ENCODE data around the gene ZNF629. TPM values are rescaled to one million over a fixed set of nuclear protein-coding genes. Genes with fewer than 3 reads are reported as not detected.

ZNF629 gene
- total and polyA plus RNA-seq, 2 of the 4 experiments (the other 2 are of a cell fraction), result 7.3 to 9.1 TPM

DNA sequence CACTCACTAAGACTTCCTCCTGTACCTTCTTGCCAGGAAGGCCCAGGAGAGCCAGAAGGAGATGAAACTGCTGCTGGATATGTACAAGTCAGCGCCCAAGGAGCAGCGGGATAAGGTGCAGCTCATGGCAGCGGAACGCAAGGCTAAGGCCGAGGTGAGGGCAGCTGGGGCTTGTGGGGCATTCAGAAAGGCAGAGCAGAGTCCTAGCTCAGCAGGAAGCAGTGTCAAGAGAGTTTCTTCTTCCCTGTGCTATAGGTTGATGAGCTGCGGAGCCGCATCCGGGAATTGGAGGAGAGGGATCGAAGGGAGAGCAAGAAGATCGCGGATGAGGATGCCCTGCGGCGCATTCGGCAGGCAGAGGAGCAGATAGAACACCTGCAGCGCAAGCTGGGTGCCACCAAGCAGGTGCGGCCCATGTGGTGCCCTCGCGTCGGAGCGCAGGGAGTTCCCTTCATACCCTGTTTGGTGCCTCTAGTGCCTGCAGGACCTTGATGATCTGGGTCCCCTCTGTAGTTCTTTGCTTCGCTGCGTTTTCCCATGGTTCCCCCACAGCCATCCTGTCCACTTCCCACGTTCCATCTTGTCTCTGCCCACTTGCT, 18.3 kb downstream of the ZNF629 start:
- Histone ChIP-seq H2BK20ac (ENCODE audit: low read depth, low read length) (no peak overlapping the region), H4K91ac (ENCODE audit: insufficient read depth, low read depth, low read length) (no peak overlapping the region), H2AK9ac (replicated peaks; ENCODE audit: low read depth, low read length, poor library complexity) (no peak overlapping the region), H3K79me1 (ENCODE audit: low read depth in 1 of 2, low read length in 2 of 2) (peaks cover 14 to 67% of the 10 kb centered on the region in 2 experiments; a peak in 3 of 4 replicates), H2BK120ac (ENCODE audit: low read depth, low read length) (no peak overlapping the region), H4K8ac (ENCODE audit: low read depth in 2 of 2, low read length in 2 of 2) (no peak overlapping the region), H2BK15ac (ENCODE audit: low read depth, low read length) (no peak overlapping the region), H3K4ac (ENCODE audit: low read depth, low read length) (no peak overlapping the region), H3K9me1 (ENCODE audit: insufficient read depth, low read length) (no peaks in the 10 kb centered on the region), H3K4me3 (ENCODE audit: insufficient read depth, low read depth, low read length) (no peak overlapping the region), H3K36me3 (ENCODE audit: control insufficient read depth, insufficient read depth, low read length) (peaks cover 76% of the 10 kb centered on the region), H2AK5ac (ENCODE audit: low read depth, low read length) (no peak overlapping the region), H3K56ac (ENCODE audit: extremely low read depth, insufficient read depth, low read length) (no peak overlapping the region), H3K9ac (ENCODE audit: low read depth, low read length) (no peak overlapping the region), H3K27me3 (ENCODE audit: control insufficient read depth, insufficient read depth, low read length) (no peaks in the 10 kb centered on the region), H2AFZ (replicated peaks; ENCODE audit: low read length, poor library complexity) (no peak overlapping the region), H3K23ac (ENCODE audit: low read depth, low read length) (no peak overlapping the region), H4K20me1 (ENCODE audit: insufficient read depth, low read length) (peaks cover 10% of the 10 kb centered on the region), H3K18ac (ENCODE audit: low read depth, low read length) (no peak overlapping the region), H3K4me2 (ENCODE audit: low read depth, low read length) (no peak overlapping the region), H2BK5ac (ENCODE audit: low read depth, low read length, poor library complexity, severe bottlenecking) (no peak overlapping the region), H4K5ac (ENCODE audit: low read depth, low read length) (no peak overlapping the region), H3K9me3 (ENCODE audit: control insufficient read depth, insufficient read depth, low read length) (no peaks in the 10 kb centered on the region), H3K14ac (replicated peaks; ENCODE audit: low read depth, low read length) (no peak overlapping the region), H3K4me1 (ENCODE audit: control insufficient read depth, insufficient read depth, low read length) (no peaks in the 10 kb centered on the region), H3K27ac (ENCODE audit: insufficient read depth, low read length) (no peak overlapping the region)
- CTCF ChIA-PET, result no interaction called here
- POLR2A ChIA-PET (ENCODE audit: unreplicated experiment), result no interaction called here
- 94% methylated on average over 18 of the region's 23 CpGs; no CpG with 5 or more reads in 1 of the 2 experiments for WGBS, 2 experiments (ENCODE audit: extremely low coverage in 2 of 2, insufficient read length in 1 of 2)
- BruUV-seq (replicated peaks), result no TSS peak
- DNase-seq (no peak), ATAC-seq (ENCODE audit: low read depth) (no peak)
- dilution Hi-C loops (cut with HindIII; ENCODE audit: low sequenced_read_pairs, unreplicated experiment), result no loop called here
- TF ChIP-seq, protein P1, sequence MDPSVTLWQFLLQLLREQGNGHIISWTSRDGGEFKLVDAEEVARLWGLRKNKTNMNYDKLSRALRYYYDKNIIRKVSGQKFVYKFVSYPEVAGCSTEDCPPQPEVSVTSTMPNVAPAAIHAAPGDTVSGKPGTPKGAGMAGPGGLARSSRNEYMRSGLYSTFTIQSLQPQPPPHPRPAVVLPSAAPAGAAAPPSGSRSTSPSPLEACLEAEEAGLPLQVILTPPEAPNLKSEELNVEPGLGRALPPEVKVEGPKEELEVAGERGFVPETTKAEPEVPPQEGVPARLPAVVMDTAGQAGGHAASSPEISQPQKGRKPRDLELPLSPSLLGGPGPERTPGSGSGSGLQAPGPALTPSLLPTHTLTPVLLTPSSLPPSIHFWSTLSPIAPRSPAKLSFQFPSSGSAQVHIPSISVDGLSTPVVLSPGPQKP (IDR thresholded peaks at IDR 0.05; ENCODE audit: borderline replicate concordance, low read depth, low read length), result no peak
- TF ChIP-seq RFX5 (IDR thresholded peaks at IDR 0.05; ENCODE audit: low read depth, low read length), result no peak
- no peak for TF ChIP-seq BHLHE40 (IDR thresholded peaks at IDR 0.05; ENCODE audit: low read depth, low read length)
- no peak for TF ChIP-seq SMC3 (IDR thresholded peaks at IDR 0.05; ENCODE audit: low read depth, low read length)
- TF ChIP-seq MAFK (IDR thresholded peaks at IDR 0.05; ENCODE audit: low read depth, low read length), result no peak
- TF ChIP-seq FOS (IDR thresholded peaks at IDR 0.05; ENCODE audit: low read depth, low read length), result no peak
- no peak for TF ChIP-seq CEBPB (IDR thresholded peaks at IDR 0.05; ENCODE audit: low read depth, low read length)
- TF ChIP-seq CTCF (conservative IDR thresholded peaks at IDR 0.05; ENCODE audit: low read depth, low read length), result no peak
- TF ChIP-seq POLR2A (IDR thresholded peaks at IDR 0.05; ENCODE audit: low read depth, low read length), result no peak
- TF ChIP-seq RCOR1 (IDR thresholded peaks at IDR 0.05; ENCODE audit: insufficient replicate concordance, low read length), result no peak
- TF ChIP-seq NFE2L2 (IDR thresholded peaks at IDR 0.05; ENCODE audit: low read depth, low read length), result no peak
- TF ChIP-seq, protein P2, sequence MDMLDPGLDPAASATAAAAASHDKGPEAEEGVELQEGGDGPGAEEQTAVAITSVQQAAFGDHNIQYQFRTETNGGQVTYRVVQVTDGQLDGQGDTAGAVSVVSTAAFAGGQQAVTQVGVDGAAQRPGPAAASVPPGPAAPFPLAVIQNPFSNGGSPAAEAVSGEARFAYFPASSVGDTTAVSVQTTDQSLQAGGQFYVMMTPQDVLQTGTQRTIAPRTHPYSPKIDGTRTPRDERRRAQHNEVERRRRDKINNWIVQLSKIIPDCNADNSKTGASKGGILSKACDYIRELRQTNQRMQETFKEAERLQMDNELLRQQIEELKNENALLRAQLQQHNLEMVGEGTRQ (IDR thresholded peaks at IDR 0.05; ENCODE audit: low read depth, low read length), result no peak
- TF ChIP-seq MAZ (IDR thresholded peaks at IDR 0.05; ENCODE audit: borderline replicate concordance, low read depth, low read length), result no peak
- TF ChIP-seq RAD21 (IDR thresholded peaks at IDR 0.05; ENCODE audit: low read length), result no peak
- TF ChIP-seq MXI1 (IDR thresholded peaks at IDR 0.05; ENCODE audit: borderline replicate concordance, low read depth, low read length), result no peak
- TF ChIP-seq CHD1 (IDR thresholded peaks at IDR 0.05; ENCODE audit: low read depth, low read length), result no peak
- intact Hi-C loops (cut with micrococcal nuclease), result no loop called here
- in situ Hi-C loops (cut with MboI; ENCODE audit: low sequenced_read_pairs), result no loop called here

Data from IMR-90 (cell line).